DMS153 treated with DMSO at 0.1 percent for 48 hours (cell line): Measurements from ENCODE around the gene FRMD4B.

Experiments used
- DNase-seq: peaks from one replicate; lab custom pipeline; 2025; ENCODE audit not compliant: unreplicated experiment; lab: John Stamatoyannopoulos, UW

The FRMD4B gene

DNA sequence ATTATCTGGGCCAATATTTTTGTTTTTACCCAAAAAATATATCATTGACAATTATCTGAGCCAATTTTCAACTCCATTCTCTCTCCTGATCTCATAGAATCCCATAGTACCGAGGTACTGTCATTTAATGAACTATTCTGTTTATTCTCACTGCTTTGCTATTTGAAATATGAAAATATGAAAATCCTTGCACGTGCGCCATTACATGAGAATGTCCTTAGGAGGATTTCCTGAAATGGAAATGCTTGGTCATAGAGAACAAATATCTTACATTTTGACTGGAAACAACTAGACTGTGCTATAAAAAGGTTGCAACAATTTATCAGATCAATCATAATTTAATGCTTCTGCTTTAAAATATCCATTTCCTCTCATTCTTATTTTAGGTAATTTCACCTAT is 18.3 kb downstream of the FRMD4B start:
- no peak for DNase-seq

DNA sequence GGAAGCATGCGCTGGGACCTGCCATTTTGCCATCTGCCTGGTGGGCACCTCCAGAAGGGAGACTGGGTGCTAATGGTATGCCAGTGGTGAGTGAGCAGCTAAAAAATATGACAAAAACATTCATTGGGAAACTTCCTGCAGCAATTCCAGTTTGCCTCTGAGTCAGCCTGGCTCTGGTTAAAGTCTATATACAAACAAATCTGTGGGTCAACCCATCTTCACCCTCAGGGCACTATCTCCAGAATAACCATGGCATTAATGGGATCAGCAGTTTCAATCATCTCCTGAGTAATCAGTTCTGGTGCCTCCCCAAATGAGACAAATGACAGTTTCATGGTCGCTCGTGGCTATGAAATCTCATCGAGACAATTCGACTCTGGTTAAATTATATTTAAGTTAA is 21.5 kb downstream of the FRMD4B start:
- no peak for DNase-seq

DNA sequence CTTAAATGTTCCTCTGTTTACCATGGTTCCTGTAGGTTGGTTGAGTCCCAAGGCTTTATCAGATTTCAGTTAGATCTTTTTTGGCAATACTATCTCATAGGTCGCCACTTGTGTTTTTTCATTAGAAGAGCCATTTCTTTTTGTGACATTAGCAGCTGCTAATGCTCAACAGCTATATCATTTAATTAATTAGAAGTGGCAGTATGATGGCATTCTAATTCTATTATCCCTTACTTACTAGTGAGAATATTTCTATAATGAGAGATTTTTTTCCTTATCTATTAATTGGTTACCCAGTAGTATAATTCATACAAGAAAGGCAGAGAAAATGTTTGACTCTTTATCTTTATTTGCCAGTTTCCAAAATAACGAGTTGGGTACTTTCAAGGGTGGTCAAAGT is 25.2 kb downstream of the FRMD4B start:
- DNase-seq: no peak

- no peak for DNase-seq
These were observed 26.0 kb downstream of the FRMD4B start for GRCh38 chr3:69359916-69360315.

DNA sequence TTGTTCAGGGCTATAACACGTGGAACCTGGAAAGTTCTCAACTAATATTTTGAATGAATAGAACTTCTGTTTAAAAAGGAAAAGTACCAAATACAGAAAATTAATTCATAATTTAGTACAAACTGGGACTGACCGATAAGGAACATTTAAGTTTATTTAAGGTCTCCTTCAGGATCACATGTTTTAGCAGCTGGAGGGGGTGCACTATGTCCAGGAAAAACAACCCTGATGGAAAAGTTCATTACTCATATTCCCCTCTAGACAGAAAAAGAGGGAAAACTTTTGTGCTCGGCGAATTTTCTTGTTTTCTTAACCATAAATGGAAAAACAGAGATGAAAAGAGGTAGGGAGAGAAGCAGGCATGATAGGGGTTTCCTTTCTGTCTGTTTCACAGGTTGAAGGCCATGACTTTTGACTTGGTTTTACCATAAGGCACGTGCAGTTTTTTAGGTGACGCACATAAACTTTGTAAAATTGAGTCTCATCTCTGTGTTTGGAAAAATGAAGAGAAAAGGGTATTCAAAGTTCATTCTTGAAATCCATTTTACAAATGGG is 26.5 kb downstream of the FRMD4B start:
- no peak for DNase-seq

- no peak for DNase-seq
These were observed 28.7 kb downstream of the FRMD4B start for GRCh38 chr3:69357196-69357595.

DNA sequence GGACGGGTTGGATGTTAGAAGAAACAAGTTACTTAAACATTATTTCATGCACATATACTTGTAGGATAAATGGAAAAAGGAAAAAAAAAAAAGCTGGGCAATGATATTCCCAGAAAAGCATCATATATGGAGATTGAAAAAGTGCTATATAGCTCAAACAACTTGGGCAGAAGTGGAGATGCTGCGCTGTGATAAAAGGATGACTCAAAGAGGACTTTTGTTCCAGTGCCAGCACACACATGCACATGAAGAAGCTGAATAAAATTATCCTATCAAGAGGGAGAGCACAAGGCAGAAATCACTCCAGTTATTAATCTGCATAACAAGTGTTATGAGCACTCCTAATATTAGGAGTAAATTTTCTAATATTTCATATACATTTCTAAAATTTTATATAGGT is 30.9 kb downstream of the FRMD4B start:
- DNase-seq: no peak

GRCh38 chr3:69353503-69353902 is 32.4 kb downstream of the FRMD4B start:
- no peak for DNase-seq

GRCh38 chr3:69353088-69353478 is 32.8 kb downstream of the FRMD4B start:
- no peak for DNase-seq

DNA sequence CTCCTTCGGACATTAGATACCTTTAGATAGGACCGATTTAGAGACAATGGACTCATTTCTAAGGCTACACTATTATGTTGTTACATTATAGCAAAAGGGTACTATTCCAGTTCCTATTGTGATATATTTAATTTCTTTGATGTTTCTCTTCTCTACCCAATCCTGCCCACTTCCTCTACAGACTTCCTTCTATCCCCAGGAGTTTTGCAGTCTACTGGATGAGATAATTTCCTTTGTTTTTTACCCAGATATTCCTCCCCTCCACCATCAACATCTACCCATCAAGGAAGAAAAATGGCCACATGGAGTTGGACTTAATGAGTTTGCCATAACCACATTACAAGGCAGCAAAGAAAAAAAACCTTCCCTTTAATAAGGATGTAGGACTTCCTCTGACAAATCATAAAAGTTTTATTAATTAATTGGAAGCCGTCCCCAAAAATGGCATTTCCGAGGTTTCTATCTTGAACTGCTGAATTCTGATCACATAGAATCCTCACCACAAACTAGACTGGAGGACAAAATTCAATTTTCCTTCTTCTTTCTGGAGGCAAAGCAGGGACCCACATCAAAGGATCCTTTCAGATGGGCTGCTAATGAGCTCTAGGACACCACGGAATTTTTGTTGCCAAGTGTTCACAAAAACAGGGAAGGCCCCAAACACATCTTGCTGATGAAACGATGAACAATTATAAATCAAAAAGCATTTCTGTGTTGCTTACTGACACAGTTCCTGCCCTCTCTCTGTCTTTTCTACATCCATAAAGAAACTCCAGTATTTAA is 33.4 kb downstream of the FRMD4B start:
- DNase-seq: no peak

DNA sequence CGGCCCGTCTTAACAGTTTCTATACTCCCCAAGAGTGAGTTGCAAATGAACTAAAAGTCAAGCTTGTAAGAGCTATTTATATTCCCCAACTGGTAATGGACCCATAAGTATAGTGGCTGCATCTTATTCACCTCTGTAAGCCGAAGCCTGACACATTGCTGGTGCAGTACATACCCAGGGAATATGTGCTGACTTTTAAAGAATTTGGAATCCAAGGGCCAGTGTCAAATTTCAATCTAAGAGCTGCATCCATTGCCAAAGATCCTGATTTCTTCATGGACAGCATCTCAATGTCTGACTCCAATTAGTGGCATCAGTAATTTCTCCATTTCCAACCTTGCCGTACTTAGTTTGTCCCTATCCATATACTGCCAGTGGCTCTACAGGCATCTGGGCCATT is 42.0 kb downstream of the FRMD4B start:
- no peak for DNase-seq

- no peak for DNase-seq
These were observed 43.8 kb downstream of the FRMD4B start for GRCh38 chr3:69342074-69342473.

GRCh38 chr3:69339760-69340159 is 46.1 kb downstream of the FRMD4B start:
- DNase-seq: no peak

- no peak for DNase-seq
These were observed 47.0 kb downstream of the FRMD4B start for GRCh38 chr3:69338911-69339310.

GRCh38 chr3:69332934-69333333 is 53.0 kb downstream of the FRMD4B start:
- DNase-seq: no peak

- DNase-seq: no peak
These were observed 54.9 kb downstream of the FRMD4B start for GRCh38 chr3:69330891-69331400.

GRCh38 chr3:69329892-69330291 is 56.0 kb downstream of the FRMD4B start:
- DNase-seq: no peak

DNA sequence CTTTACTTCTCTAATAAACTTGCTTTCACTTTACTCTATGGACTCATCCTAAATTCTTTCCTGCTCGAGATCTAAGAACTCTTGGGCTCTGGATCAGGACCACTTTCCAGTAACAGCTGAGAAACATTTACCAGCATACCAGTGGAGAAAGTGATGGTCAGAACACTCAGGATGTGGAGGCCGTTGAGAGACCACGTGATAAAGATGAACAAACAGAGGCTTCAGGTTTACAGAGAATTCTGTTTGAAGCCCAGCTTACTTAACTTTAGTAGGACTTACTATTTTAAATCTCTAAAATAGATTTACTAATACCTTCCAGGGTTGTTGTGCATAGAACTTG is 57.0 kb downstream of the FRMD4B start:
- DNase-seq: no peak

DNA sequence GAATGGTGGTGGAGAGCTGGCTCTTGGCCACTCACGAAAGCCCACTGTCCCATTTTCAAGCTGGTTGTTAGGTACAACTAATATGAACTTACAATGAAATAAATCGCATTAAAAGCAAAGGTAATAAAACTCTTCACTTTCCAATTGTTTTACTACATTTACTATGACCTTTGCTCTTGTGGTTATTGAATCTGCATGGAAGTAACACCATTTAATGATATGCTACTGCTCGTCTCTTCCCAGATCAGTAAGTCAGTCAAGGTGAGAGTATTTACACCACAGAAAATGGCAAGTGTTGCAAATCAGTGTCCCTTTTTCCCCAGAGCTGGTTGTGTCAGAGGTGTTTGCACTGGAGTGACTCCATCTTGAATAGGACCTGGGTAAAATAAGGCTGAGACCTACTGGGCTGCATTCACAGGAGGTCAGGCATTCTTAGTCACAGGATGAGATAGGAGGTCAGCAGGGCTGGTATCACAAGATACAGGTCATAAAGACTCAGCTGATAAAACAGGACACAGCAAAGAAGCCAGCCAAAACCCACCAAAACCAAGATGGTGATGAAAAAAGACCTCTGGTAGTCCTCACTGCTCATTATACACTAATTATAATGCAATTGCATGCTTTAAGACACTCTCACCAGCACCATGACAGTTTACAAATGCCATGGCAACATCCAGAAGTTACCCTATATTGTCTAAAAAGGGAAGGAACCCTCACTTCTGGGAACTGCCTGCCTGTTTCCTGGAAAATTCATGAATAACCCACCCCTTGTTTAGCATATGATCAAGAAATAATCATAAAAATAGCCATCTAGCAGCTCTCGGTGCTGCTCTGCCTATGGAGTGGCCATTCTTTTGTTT is 57.6 kb downstream of the FRMD4B start:
- no peak for DNase-seq

GRCh38 chr3:69326855-69327300 is 59.0 kb downstream of the FRMD4B start:
- DNase-seq: no peak

DNA sequence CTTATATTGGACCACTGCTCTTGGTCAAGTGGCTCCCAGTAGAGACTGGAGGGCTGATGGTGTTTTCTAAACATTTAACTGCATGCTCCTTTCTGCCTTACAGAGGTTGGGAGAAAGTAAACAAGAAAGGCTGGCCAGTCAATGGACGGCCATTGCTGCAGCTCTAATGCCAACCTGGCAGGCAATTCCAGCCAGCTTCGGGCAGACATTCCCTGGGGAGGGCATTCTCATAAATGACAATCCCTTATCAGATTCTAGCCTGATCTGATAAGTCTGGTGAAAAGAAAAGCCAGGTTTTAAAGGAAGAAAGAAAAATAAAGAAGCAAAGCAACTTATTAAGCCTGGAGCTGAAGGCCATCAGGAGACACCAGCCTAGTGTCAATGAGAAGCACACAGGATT is 60.7 kb downstream of the FRMD4B start:
- DNase-seq: no peak
